Large intestine (tissue), 12 donors: ENCODE results near the gene NPIPB8. TPM values are rescaled to one million over a fixed set of nuclear protein-coding genes. Genes with fewer than 3 reads are reported as not detected.
"Not testable (repeated sequence)": the region's sequence is repeated elsewhere in the genome, so short reads cannot be mapped to it uniquely, and the experiment has no call there.

Experiments used
- DNase-seq, 2 donors: peaks; one replicate each; pipeline versions ENCODE4 v3.0.0 to v3.0.0-alpha.2; 2013
- H3K27ac ChIP-seq: one replicate; pipeline ENCODE4 v1.5.1; 2013; ENCODE audit warnings: low read length
- H3K27me3 ChIP-seq: 2 replicates; pipeline ENCODE4 v1.6.1; 2013; ENCODE audit warnings: low read length; ENCODE audit not compliant: control insufficient read depth, insufficient read depth
- H3K36me3 ChIP-seq: 2 replicates; pipeline ENCODE4 v1.6.1; 2013; ENCODE audit warnings: low read length; ENCODE audit not compliant: control insufficient read depth, insufficient read depth
- H3K4me1 ChIP-seq: one replicate; pipeline ENCODE4 v1.6.1; 2013; ENCODE audit warnings: low read length; ENCODE audit not compliant: control insufficient read depth, insufficient read depth
- H3K4me3 ChIP-seq: one replicate; pipeline ENCODE4 v1.5.1; 2013; ENCODE audit warnings: low read length
- H3K9me3 ChIP-seq: one replicate; pipeline ENCODE4 v1.6.1; 2013; ENCODE audit warnings: mild to moderate bottlenecking, low read depth, low read length, moderate library complexity; ENCODE audit not compliant: control insufficient read depth
- WGBS: methylation state at CpG from one replicate; pipeline ENCODE4 v1.1.5; 2013; ENCODE audit warnings: low lambda C conversion rate; ENCODE audit not compliant: insufficient coverage; 5-methylcytosine and 5-hydroxymethylcytosine counted together
- long read RNA-seq, 11 donors: transcript quantifications; one replicate each; lab custom pipeline, GENCODE V29; 2026
- polyA plus RNA-seq: library from polyadenylated mRNA; unstranded; fragments of 120-200 nt; gene quantifications from one replicate; pipeline ENCODE4 v1.2.1, GENCODE V29; 2013

NPIPB8 gene
- 2.5 TPM for polyA plus RNA-seq
- long read RNA-seq, donor 1, result 0 reads
- long read RNA-seq, donor 2, result 0 reads
- long read RNA-seq, donor 3, result 0 reads
- long read RNA-seq, donor 4, result 0 reads
- long read RNA-seq, donor 5, result 0 reads
- long read RNA-seq, donor 6, result 0 reads
- long read RNA-seq, donor 7, partial matches to known transcripts, result 34 of 34 reads
- long read RNA-seq, donor 7, other reads (novel, unspliced or antisense), result 0 of 34 reads
- long read RNA-seq, donor 8, result 0 reads
- long read RNA-seq, donor 9, result 0 reads
- long read RNA-seq, donor 10, result 0 reads
- long read RNA-seq, donor 11, result 0 reads

DNA sequence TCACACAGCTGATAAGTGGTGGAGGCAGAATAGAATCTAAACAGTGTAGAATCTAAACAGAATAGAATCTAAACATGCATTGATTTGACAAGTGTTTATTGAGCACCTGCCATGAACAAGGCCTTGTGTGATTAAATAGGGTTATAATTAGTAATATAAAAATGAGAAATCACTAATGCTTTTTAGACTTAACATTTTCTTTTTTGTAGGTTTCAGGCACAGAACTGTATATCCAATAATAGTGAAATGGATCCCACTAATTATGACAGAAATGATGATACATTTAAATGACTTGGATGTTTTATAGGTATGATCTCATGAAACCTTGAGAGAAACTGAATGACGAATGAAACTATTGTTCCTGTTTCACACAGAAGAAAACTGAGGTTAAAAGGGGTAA, at the start of gene NPIPB8:
TSS of gene NPIPB8 (plus strand) at position 301 of the 400 bp plus-strand sequence. CDS start 296 bp downstream, outside the sequence.
- not testable (repeated sequence) for H3K36me3 ChIP-seq, H3K27me3 ChIP-seq, DNase-seq, H3K9me3 ChIP-seq, H3K4me3 ChIP-seq, H3K27ac ChIP-seq, H3K4me1 ChIP-seq
- WGBS, result no CpG with 5 or more reads among the region's 1 CpG

DNA sequence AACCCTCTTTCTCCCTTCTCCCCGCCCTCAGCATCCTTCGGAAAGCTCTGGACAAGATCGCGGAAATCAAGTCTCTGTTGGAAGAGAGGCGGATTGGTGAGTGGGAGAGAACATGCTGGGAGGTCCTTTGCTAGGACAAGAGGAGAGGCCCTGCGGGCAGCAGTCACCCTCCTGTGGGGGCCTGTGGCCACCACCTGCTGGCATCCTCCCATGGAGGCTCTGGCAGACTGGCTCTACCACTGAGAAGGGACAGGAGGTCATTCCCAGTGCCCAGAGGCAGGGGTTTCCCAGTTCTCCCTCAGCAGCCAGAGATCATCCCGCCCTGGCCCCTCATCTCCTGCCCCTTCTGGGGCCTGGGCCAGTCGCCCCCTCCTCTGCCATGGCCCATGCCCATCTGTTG, 48.8 kb upstream of the NPIPB8 start:
- no peak overlapping the region for H3K27ac ChIP-seq
- peaks cover 65% of the 10 kb centered on the region for H3K36me3 ChIP-seq
- no peak for DNase-seq
- H3K4me1 ChIP-seq, result no peaks in the 10 kb centered on the region
- H3K27me3 ChIP-seq, result no peaks in the 10 kb centered on the region
- no peak overlapping the region for H3K4me3 ChIP-seq
- no peaks in the 10 kb centered on the region for H3K9me3 ChIP-seq
- WGBS, result 100% methylated on average over 2 of the region's 8 CpGs

DNA sequence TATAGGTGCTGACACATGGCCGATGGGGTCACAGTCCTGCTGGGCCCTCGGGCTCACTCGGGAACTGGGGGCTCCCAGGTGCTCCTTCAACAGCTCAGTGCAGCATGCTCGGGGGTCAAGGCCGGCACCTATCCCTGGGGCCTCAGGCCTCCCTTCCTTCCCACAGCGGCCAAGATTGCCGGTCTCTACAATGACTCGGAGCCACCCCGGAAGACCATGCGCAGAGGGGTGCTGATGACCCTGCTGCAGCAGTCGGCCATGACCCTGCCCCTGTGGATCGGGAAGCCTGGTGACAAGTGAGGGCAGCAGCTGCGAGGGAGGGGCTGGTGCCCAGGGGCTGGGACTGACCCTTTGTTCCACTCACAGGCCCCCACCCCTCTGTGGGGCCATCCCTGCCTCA, 47.9 kb upstream of the NPIPB8 start:
- Histone ChIP-seq H3K4me1 (no peaks in the 10 kb centered on the region), H3K9me3 (no peaks in the 10 kb centered on the region), H3K27ac (no peak overlapping the region), H3K36me3 (peaks cover 63% of the 10 kb centered on the region), H3K4me3 (no peak overlapping the region), H3K27me3 (no peaks in the 10 kb centered on the region)
- no peak for DNase-seq
- WGBS, result no CpG with 5 or more reads among the region's 13 CpGs

DNA sequence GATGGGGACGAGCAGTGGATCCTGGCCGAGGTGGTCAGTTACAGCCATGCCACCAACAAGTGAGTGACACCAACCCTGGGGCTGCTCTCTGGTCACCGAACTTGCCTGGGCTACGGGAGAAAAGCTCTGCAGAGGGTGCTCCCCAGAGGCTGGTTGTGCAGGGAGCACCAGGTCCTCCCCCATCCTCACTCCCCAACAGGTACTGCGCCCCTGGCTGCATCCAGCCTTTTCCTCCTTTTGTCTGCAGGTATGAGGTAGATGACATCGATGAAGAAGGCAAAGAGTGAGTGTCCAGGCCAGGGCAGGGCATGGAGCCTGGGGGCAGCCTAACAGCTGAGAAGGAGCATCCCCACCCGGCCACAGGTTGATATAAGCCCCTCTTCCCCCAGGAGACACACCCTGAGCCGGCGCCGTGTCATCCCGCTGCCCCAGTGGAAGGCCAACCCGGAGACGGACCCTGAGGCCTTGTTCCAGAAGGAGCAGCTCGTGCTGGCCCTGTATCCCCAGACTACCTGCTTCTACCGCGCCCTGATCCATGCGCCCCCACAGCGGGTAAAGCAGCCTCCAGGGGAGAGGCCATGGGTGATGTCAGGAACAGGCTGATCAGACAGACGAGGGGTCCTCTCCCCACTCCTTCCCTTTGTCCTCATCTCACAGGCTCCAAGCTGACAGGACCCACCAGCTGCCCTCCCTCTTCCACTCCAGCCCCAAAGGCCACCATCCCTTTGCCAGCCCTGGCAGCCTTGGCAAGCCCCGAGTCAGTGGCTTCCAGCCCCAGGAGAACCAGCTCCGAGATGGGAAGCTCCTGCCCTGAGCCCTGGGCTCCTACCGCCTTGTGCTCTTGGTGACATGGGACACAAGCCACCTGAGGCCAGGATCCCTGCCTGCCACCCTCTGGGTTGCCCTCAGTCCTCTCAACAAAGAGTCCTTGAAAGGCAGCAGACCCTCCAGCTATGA, 47.2 kb upstream of the NPIPB8 start:
- H3K4me3 ChIP-seq, result no peak overlapping the region
- H3K9me3 ChIP-seq, result no peaks in the 10 kb centered on the region
- peaks cover 3% of the 10 kb centered on the region for H3K4me1 ChIP-seq
- H3K27me3 ChIP-seq, result no peaks in the 10 kb centered on the region
- DNase-seq, result no peak
- H3K27ac ChIP-seq, result no peak overlapping the region
- H3K36me3 ChIP-seq, result peaks cover 57% of the 10 kb centered on the region
- WGBS, result no CpG with 5 or more reads among the region's 22 CpGs

DNA sequence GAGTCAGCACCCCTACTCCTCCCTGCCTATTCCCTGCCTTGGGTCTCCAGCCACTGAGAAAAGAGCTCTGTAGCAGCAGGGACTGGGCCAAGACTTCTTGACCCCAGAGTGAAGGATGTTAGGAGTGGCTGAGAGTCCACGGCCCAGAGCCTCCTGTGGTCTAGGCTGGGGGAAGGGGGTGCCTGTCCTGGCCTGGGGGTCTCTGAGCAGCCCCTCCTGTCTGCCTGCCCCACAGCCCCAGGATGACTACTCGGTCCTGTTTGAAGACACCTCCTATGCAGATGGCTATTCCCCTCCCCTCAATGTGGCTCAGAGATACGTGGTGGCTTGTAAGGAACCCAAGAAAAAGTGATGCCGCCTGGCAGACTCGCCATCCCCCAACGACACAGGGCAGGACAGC, 46.5 kb upstream of the NPIPB8 start:
- no peak for DNase-seq
- Histone ChIP-seq H3K27me3 (no peaks in the 10 kb centered on the region), H3K27ac (no peak overlapping the region), H3K9me3 (no peaks in the 10 kb centered on the region), H3K4me1 (peaks cover 10% of the 10 kb centered on the region), H3K4me3 (no peak overlapping the region), H3K36me3 (peaks cover 54% of the 10 kb centered on the region)
- no CpG with 5 or more reads among the region's 6 CpGs for WGBS

DNA sequence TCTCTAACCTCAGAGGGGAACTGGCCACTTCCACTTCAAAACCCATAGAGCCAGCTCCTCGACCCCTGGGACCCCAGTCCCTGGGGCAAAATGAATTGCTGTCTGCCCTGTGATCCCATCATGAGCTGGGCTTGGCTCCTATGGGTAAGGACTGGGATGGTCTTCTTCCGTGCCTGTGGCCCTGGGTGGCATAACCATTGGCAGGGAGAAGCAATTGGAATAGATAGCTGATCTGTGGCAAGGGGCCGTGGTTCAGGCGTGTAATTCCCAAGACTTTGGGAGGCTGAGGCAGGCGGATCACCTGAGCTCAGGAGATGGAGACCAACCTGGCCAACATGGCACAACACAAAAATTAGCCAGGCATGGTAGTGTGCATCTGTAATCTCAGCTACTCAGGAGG, 45.4 kb upstream of the NPIPB8 start:
- peaks cover 48% of the 10 kb centered on the region for H3K36me3 ChIP-seq
- DNase-seq, result no peak
- no CpG with 5 or more reads among the region's 5 CpGs for WGBS

DNA sequence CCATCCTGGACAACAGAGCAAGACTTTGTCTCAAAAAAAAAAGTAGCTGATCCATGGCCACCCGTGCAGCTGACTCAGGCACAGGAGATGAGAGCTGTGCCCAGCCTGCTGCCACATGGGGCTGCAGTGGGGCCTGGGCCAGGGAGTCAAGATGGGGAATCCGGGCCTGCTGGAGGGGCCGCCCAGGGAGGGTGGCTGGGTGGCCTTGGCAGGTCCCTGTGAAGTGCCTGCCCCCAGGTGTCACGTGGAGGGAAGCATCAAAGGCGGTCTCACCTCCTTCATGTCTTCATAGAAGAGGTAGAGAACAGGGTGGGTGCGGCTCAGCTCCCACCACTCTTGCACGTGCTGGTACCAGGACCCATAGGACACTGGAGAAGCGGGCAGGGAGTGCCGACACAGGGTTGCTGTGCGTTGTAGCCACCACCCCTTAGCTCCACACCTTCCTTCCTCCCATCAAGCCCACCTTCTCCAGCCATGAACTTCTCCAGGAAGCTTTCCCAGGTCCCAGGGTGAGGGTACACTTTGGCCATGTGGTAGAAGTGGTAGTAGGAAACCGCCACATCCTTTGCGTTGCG, 44.8 kb upstream of the NPIPB8 start:
- WGBS, result no CpG with 5 or more reads among the region's 13 CpGs
- peaks cover 44% of the 10 kb centered on the region for H3K36me3 ChIP-seq
- peaks cover 23% of the 10 kb centered on the region for H3K4me1 ChIP-seq
- H3K27ac ChIP-seq, result no peak overlapping the region
- H3K9me3 ChIP-seq, result no peaks in the 10 kb centered on the region
- H3K4me3 ChIP-seq, result no peak overlapping the region
- no peaks in the 10 kb centered on the region for H3K27me3 ChIP-seq
- DNase-seq, result no peak

More for the DNA sequence above, 45.4 kb upstream of the NPIPB8 start:
- no peak overlapping the region for H3K4me3 ChIP-seq
- H3K27ac ChIP-seq, result no peak overlapping the region
- no peaks in the 10 kb centered on the region for H3K9me3 ChIP-seq
- peaks cover 19% of the 10 kb centered on the region for H3K4me1 ChIP-seq
- H3K27me3 ChIP-seq, result no peaks in the 10 kb centered on the region

GRCh38 chr16:28595451-28595850, 42.4 kb upstream of the NPIPB8 start:
- DNase-seq, H3K4me3 ChIP-seq, H3K27ac ChIP-seq, H3K9me3 ChIP-seq, H3K27me3 ChIP-seq: not testable (repeated sequence)
- no CpG with 5 or more reads among the region's 6 CpGs for WGBS
- H3K4me1 ChIP-seq, result peaks cover 26% of the 10 kb centered on the region
- peaks cover 23% of the 10 kb centered on the region for H3K36me3 ChIP-seq

DNA sequence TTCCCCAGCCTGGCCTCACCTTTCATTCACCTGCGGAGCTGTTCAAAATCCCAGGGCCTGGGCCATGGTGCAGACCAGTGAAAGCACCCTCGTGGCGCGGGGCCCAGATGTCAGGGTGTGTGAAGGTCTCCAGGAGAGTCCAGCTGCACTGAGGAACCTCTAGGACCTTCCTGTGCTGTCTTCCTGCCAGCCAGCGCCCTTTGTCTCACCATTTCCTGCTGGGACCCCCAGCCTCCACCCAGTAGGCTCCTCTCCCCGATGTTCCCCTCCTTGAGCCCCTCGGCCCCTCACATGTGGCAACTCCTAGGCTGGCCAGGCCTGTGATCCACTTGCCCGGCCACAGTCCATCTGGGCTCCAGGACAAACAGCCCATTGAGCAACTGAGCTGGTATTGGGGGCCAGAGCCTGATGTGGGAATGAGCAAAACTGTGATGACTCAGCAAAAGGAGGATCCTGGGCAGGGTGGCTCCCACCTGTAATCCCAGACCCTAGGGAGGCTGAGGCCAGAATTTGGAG, 41.7 kb upstream of the NPIPB8 start:
- peak in 1 of 2 donors; percentile 34 for DNase-seq
- H3K27ac ChIP-seq, result peak overlapping the region; percentile 71
- WGBS, result no CpG with 5 or more reads among the region's 8 CpGs
- peak overlapping the region; percentile 11 for H3K4me3 ChIP-seq
- peaks cover 16% of the 10 kb centered on the region for H3K36me3 ChIP-seq
- no peaks in the 10 kb centered on the region for H3K9me3 ChIP-seq
- H3K27me3 ChIP-seq, result no peaks in the 10 kb centered on the region
- H3K4me1 ChIP-seq, result peaks cover 26% of the 10 kb centered on the region
